Natural killer cell (primary cell): Measurements from ENCODE around the gene DNAL1. TPM values are rescaled to one million over a fixed set of nuclear protein-coding genes. Genes with fewer than 3 reads are reported as not detected.

ENCODE experiments used
- ATAC-seq, 3 donors: fragments of 150-1000 bp in 2 of 3; fragments of 200-7000 bp in 1 of 3; cut with Tn5 transposase; 1 replicate in 1 of 3; 2 replicates in 2 of 3; pipeline ENCODE4 v1.10.0; 2021; ENCODE audit warnings: mild to moderate bottlenecking in 2 of 3, moderate library complexity in 2 of 3
- DNase-seq, 2 donors: peaks; one replicate each; pipeline versions ENCODE4 v3.0.0 to v3.0.0-alpha.2; 2013 to 2021; ENCODE audit warnings: mixed read lengths in 1 of 2
- H3K27ac ChIP-seq: one replicate; pipeline ENCODE4 v1.5.1; 2013; ENCODE audit warnings: mild to moderate bottlenecking, low read length
- H3K27me3 ChIP-seq: one replicate; pipeline ENCODE4 v1.6.1; 2013; ENCODE audit warnings: low read length; ENCODE audit not compliant: control insufficient read depth, insufficient read depth
- H3K36me3 ChIP-seq: one replicate; pipeline ENCODE4 v1.6.1; 2013; ENCODE audit warnings: low read length; ENCODE audit not compliant: control insufficient read depth, insufficient read depth
- H3K4me1 ChIP-seq: one replicate; pipeline ENCODE4 v1.6.1; 2013; ENCODE audit warnings: low read length; ENCODE audit not compliant: control insufficient read depth, insufficient read depth
- H3K4me3 ChIP-seq: one replicate; pipeline ENCODE4 v1.5.1; 2013; ENCODE audit warnings: low read length
- H3K9me3 ChIP-seq: one replicate; pipeline ENCODE4 v1.6.1; 2013; ENCODE audit warnings: low read length; ENCODE audit not compliant: control insufficient read depth, insufficient read depth
- H3K27ac Mint-ChIP-seq, 2 donors: one replicate each; pipeline ENCODE4 v1.8.0; 2022; ENCODE audit warnings: mild to moderate bottlenecking in 2 of 2, mixed read lengths in 2 of 2, moderate library complexity in 1 of 2
- H3K27me3 Mint-ChIP-seq, 2 donors: one replicate each; pipeline ENCODE4 v1.8.0; 2022; ENCODE audit warnings: low read depth in 2 of 2, mixed read lengths in 2 of 2
- H3K36me3 Mint-ChIP-seq: one replicate; pipeline ENCODE4 v1.8.0; 2022; ENCODE audit warnings: mixed read lengths
- H3K4me1 Mint-ChIP-seq, 2 donors: one replicate each; pipeline ENCODE4 v1.8.0; 2022; ENCODE audit warnings: mixed read lengths in 2 of 2
- H3K4me3 Mint-ChIP-seq: one replicate; pipeline ENCODE4 v1.8.0; 2022; ENCODE audit warnings: mild to moderate bottlenecking, moderate library complexity, mixed read lengths
- H3K9me3 Mint-ChIP-seq, 2 donors: one replicate each; pipeline ENCODE4 v1.8.0; 2022; ENCODE audit warnings: mixed read lengths in 2 of 2
- WGBS: methylation state at CpG from one replicate; pipeline ENCODE4 v1.1.7; 2013; ENCODE audit warnings: missing lambda C conversion rate; ENCODE audit not compliant: insufficient coverage; 5-methylcytosine and 5-hydroxymethylcytosine counted together
- intact Hi-C: fragments of 100-400 bp; cut with micrococcal nuclease; formaldehyde crosslinking; loops from one replicate; pipeline ENCODE4 v1.14.2; 2022
- total RNA-seq, 4 donors: library from RNA; stranded (reverse); fragments of 120-200 nt in 1 of 4; gene quantifications; one replicate each; pipeline versions ENCODE4 v1.2.3 to v1.2.4, GENCODE V29; 2013 to 2022
- TF ChIP-seq, protein P1 (sequence below): fragments of 200-600 bp; IDR thresholded peaks from one replicate; pipeline ENCODE4 v1.8.0; 2022; ENCODE audit warnings: antibody characterized with exemption

DNAL1 gene
- total RNA-seq, 3 donors from 2014 or later (not counting 1 experiment from before 2014, with no cell fraction given), result 6.7 to 10.3 (median 10.1) TPM

DNA sequence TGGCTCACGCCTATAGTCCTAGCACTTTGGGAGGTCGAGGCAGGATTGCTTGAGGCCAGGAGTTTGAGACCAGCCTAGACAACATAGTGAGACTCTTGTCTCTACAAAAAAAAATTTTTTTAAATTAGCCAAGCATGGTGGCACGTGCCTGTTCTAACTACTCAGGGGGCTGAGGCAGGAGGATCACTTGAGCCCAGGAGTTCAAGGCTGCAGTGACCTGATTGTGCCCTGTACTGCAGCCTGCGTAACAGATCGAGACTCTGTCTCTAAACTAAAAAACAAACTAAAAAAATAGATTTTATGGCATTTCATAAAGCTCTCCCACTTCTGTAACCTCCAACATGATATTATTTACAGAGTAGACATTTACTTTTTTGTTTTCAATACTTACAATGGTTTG is 39.8 kb downstream of the DNAL1 start:
- Mint-ChIP-seq H3K27ac (no peak overlapping the region), H3K36me3 (no peaks in the 10 kb centered on the region), H3K9me3 (no peaks in the 10 kb centered on the region), H3K27me3 (no peaks in the 10 kb centered on the region), H3K4me3 (no peak overlapping the region), H3K4me1 (no peaks in the 10 kb centered on the region)
- Histone ChIP-seq H3K27ac (no peak overlapping the region), H3K36me3 (peaks cover 6% of the 10 kb centered on the region), H3K27me3 (no peaks in the 10 kb centered on the region), H3K9me3 (no peaks in the 10 kb centered on the region), H3K4me1 (no peaks in the 10 kb centered on the region), H3K4me3 (no peak overlapping the region)
- WGBS, result 86% methylated on average over 5 of the region's 5 CpGs
- DNase-seq (no peak), ATAC-seq (no peak)
- intact Hi-C loops, result no loop called here
- TF ChIP-seq, protein P1, sequence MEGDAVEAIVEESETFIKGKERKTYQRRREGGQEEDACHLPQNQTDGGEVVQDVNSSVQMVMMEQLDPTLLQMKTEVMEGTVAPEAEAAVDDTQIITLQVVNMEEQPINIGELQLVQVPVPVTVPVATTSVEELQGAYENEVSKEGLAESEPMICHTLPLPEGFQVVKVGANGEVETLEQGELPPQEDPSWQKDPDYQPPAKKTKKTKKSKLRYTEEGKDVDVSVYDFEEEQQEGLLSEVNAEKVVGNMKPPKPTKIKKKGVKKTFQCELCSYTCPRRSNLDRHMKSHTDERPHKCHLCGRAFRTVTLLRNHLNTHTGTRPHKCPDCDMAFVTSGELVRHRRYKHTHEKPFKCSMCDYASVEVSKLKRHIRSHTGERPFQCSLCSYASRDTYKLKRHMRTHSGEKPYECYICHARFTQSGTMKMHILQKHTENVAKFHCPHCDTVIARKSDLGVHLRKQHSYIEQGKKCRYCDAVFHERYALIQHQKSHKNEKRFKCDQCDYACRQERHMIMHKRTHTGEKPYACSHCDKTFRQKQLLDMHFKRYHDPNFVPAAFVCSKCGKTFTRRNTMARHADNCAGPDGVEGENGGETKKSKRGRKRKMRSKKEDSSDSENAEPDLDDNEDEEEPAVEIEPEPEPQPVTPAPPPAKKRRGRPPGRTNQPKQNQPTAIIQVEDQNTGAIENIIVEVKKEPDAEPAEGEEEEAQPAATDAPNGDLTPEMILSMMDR, result no peak

DNA sequence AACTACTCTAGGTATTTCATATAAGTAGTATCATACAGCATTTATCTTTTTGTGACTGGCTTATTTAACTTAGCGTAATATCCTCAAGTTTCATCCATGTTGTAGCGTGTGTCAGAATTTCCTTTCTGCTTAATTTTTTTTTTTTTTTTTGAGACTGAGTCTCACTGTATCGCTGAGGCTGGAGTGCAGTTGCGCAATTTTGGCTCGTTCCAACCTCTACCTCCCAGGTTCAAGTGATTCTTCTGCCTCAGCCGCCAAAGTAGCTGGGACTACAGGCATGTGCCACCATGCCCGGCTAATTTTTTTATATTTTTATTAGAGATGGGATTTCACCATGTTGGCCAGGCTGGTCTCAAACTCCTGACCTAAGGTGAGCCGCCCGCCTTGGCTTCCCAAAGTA is 40.5 kb downstream of the DNAL1 start:
- no peaks in the 10 kb centered on the region for H3K27me3 ChIP-seq
- Mint-ChIP-seq H3K27ac (no peak overlapping the region), H3K9me3 (no peaks in the 10 kb centered on the region), H3K4me1 (no peaks in the 10 kb centered on the region), H3K4me3 (no peak overlapping the region), H3K36me3 (no peaks in the 10 kb centered on the region), H3K27me3 (no peaks in the 10 kb centered on the region)
- ATAC-seq (no peak), DNase-seq (no peak)
- TF ChIP-seq, protein P1, result no peak
- H3K4me1 ChIP-seq, result no peaks in the 10 kb centered on the region
- 96% methylated on average over 8 of the region's 9 CpGs for WGBS
- H3K27ac ChIP-seq, result no peak overlapping the region
- H3K9me3 ChIP-seq, result no peaks in the 10 kb centered on the region
- intact Hi-C loops, result no loop called here
- no peak overlapping the region for H3K4me3 ChIP-seq
- H3K36me3 ChIP-seq, result peaks cover 6% of the 10 kb centered on the region

DNA sequence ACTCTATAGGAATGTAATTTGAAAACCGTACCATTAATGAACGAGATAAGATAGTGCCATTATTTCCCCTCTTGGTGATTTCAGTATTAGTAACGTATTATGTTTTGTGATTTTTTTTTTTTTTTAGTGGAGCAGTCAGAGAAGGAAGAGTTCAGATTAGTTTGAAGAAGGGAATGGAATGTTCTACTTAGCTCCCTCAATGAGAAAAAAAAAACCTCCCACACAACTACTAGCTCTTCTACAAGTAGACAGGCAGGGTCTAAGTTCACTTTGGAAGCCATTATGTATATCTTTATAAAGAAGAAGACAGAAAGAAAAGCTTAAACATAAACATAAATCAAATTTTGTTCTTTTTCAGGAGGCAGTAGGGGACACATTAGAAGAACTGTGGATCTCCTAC is 42.1 kb downstream of the DNAL1 start:
- ATAC-seq, result no peak
- H3K36me3 Mint-ChIP-seq, result no peaks in the 10 kb centered on the region

DNA sequence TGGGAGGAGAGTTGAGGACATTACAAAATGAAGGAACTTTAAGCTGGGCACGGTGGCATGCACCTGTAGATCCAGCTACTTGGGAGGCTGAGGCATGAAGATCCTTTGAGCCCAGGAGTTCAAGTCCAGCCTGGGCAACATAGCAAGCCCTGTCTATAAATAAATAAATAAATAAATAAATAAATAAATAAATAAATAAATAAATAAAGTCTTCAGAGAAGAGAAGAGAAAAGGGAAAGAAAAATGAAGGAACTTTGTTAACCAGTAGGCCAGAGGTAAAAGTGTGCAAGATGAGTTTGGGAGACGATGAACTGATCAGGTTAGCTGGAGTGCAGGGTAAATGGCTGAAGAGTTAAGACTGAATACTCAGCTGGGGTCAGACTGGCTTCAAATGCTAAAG is 49.3 kb downstream of the DNAL1 start:
- ATAC-seq (no peak), DNase-seq (no peak)
- H3K36me3 Mint-ChIP-seq, result no peaks in the 10 kb centered on the region
- Histone ChIP-seq H3K36me3 (peaks cover 4% of the 10 kb centered on the region), H3K9me3 (no peaks in the 10 kb centered on the region), H3K4me1 (no peaks in the 10 kb centered on the region), H3K27ac (no peak overlapping the region), H3K27me3 (no peaks in the 10 kb centered on the region), H3K4me3 (no peak overlapping the region)
- no peak overlapping the region for H3K27ac Mint-ChIP-seq
- no peaks in the 10 kb centered on the region for H3K27me3 Mint-ChIP-seq
- TF ChIP-seq, protein P1, result no peak
- 92% methylated on average over 2 of the region's 2 CpGs for WGBS
- intact Hi-C loops, result no loop called here
- H3K4me3 Mint-ChIP-seq, result no peak overlapping the region
- H3K4me1 Mint-ChIP-seq, result no peaks in the 10 kb centered on the region
- H3K9me3 Mint-ChIP-seq, result no peaks in the 10 kb centered on the region

More for the DNA sequence above, 42.1 kb downstream of the DNAL1 start:
- Mint-ChIP-seq H3K27ac (no peak overlapping the region), H3K9me3 (no peaks in the 10 kb centered on the region), H3K27me3 (no peaks in the 10 kb centered on the region), H3K4me3 (no peak overlapping the region), H3K4me1 (no peaks in the 10 kb centered on the region)
- TF ChIP-seq, protein P1, result no peak
- Histone ChIP-seq H3K27ac (no peak overlapping the region), H3K9me3 (no peaks in the 10 kb centered on the region), H3K4me3 (no peak overlapping the region), H3K36me3 (peaks cover 6% of the 10 kb centered on the region), H3K4me1 (no peaks in the 10 kb centered on the region), H3K27me3 (no peaks in the 10 kb centered on the region)
- no peak for DNase-seq
- intact Hi-C loops, result no loop called here
- WGBS, result 93% methylated on average over 3 of the region's 3 CpGs
